Colonic mucosa (tissue), 4 donors: ENCODE results near the gene CEP68. TPM values are rescaled to one million over a fixed set of nuclear protein-coding genes. Genes with fewer than 3 reads are reported as not detected.

Source experiments
- DNase-seq: peaks from one replicate; pipeline ENCODE4 v3.0.0-alpha.2; 2020
- H3K27ac ChIP-seq: fragments of 200-600 bp; one replicate; pipeline ENCODE4 v1.8.0; 2021
- H3K27me3 ChIP-seq: fragments of 200-600 bp; one replicate; pipeline ENCODE4 v1.8.0; 2021
- H3K36me3 ChIP-seq: fragments of 200-600 bp; one replicate; pipeline ENCODE4 v1.8.0; 2021
- H3K4me1 ChIP-seq: fragments of 200-600 bp; one replicate; pipeline ENCODE4 v1.8.0; 2021; ENCODE audit warnings: mild to moderate bottlenecking
- H3K4me3 ChIP-seq: fragments of 200-600 bp; one replicate; pipeline ENCODE4 v1.8.0; 2021
- H3K9ac ChIP-seq, 2 donors: one replicate each; pipeline ENCODE4 v1.7.0; 2013; ENCODE audit warnings: control low read depth in 2 of 2, low read depth in 2 of 2, low read length in 2 of 2
- H3K9me3 ChIP-seq: fragments of 200-600 bp; one replicate; pipeline ENCODE4 v1.8.0; 2021
- intact Hi-C: fragments of 100-400 bp; cut with DNase I; formaldehyde crosslinking; loops from one replicate; pipeline ENCODE4 v1.14.1; 2022
- total RNA-seq, 2 donors: library from RNA; stranded (reverse); fragmentation: NEBNext Ultra II Directional in 1 of 2; extraction: Animal tissue kit (Norgen Biotek cat#: 25700) in 1 of 2; gene quantifications; one replicate each; pipeline ENCODE4 v1.2.1, GENCODE V29; 2021
- TF ChIP-seq, protein P1 (sequence below): fragments of 200-600 bp; IDR thresholded peaks from one replicate; pipeline ENCODE4 v1.8.0; 2022; ENCODE audit warnings: antibody characterized with exemption, mild to moderate bottlenecking
- donor health status: healthy.
- donor health status: DM: no; HTN: no; CAD: no.
- donor health status: DM: no; HTN: no; CAD: no.

CEP68 gene
- total RNA-seq, 2 donors from 2014 or later: 7.1 to 8.5 TPM

DNA sequence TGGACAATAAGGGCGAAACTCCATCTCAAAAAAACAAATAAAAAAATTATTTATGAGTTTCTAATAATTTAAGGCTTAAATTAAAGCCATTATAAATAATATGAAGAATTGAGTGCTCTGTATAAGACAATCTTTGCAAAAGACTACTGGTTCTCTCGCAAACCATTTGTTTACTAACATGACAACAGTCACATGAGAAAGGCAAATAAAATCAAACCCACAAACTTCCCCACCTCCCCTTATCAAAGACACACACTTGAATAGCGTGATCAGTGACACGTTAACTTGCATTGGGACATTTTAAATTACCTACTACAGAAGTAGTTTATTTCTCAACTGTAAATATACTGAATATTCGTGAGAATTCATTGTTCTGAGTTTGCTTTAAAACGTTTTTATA, 52.6 kb downstream of the CEP68 start:
- TF ChIP-seq, protein P1, sequence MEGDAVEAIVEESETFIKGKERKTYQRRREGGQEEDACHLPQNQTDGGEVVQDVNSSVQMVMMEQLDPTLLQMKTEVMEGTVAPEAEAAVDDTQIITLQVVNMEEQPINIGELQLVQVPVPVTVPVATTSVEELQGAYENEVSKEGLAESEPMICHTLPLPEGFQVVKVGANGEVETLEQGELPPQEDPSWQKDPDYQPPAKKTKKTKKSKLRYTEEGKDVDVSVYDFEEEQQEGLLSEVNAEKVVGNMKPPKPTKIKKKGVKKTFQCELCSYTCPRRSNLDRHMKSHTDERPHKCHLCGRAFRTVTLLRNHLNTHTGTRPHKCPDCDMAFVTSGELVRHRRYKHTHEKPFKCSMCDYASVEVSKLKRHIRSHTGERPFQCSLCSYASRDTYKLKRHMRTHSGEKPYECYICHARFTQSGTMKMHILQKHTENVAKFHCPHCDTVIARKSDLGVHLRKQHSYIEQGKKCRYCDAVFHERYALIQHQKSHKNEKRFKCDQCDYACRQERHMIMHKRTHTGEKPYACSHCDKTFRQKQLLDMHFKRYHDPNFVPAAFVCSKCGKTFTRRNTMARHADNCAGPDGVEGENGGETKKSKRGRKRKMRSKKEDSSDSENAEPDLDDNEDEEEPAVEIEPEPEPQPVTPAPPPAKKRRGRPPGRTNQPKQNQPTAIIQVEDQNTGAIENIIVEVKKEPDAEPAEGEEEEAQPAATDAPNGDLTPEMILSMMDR: no peak
- intact Hi-C loops: no loop called here
- no peaks in the 10 kb centered on the region for H3K27me3 ChIP-seq
- no peak overlapping the region for H3K27ac ChIP-seq
- H3K36me3 ChIP-seq: no peaks in the 10 kb centered on the region
- H3K4me1 ChIP-seq: peaks cover 4% of the 10 kb centered on the region
- no peak overlapping the region for H3K9ac ChIP-seq
- no peak overlapping the region for H3K4me3 ChIP-seq
- DNase-seq: no peak
- no peaks in the 10 kb centered on the region for H3K9me3 ChIP-seq

DNA sequence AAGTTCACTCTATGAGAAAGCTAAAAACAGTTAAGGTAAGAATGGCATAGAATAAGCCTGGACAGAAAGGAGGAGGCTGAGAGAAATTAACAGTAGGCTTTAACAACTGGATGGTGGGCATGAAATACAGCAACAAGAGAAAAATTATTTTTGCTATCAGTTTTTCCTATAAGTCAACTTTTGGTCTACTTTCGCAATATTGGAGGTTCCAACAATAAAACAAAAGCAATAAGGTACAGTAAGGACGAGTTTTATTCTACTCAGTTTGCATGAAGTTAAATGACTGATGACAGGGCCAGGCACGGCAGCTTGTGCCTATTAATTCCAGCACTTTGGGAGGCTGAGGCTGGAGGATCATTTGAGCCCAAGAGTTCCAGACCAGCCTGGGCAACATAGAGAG, 56.4 kb downstream of the CEP68 start:
- H3K27ac ChIP-seq: no peak overlapping the region

DNA sequence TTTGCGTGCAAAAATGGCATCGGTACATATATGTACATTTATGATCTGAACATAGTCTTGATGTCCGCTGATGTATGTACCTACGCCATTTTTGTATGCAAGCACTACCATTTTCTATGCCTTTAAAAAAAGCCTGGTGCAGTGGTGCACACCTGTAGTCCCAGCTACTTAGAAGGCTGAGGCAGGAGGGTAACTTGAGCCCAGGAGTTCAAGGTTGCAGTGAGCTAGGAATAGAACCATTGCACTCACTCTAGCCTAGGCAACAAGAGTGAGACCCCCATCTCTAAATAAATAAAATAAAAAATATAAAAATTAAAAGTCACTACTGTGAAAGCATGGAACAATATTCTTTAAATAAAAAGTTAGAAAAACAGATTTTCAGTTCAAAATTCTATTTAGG, 57.0 kb downstream of the CEP68 start:
- no peak overlapping the region for H3K4me3 ChIP-seq
- intact Hi-C loops: no loop called here
- no peaks in the 10 kb centered on the region for H3K36me3 ChIP-seq
- TF ChIP-seq, protein P1: no peak
- DNase-seq: no peak
- H3K4me1 ChIP-seq: peaks cover 4% of the 10 kb centered on the region
- H3K27ac ChIP-seq: no peak overlapping the region
- no peaks in the 10 kb centered on the region for H3K27me3 ChIP-seq
- no peak overlapping the region for H3K9ac ChIP-seq
- no peaks in the 10 kb centered on the region for H3K9me3 ChIP-seq

More for the DNA sequence above, 56.4 kb downstream of the CEP68 start:
- TF ChIP-seq, protein P1: no peak
- Histone ChIP-seq H3K9me3 (no peaks in the 10 kb centered on the region), H3K27me3 (no peaks in the 10 kb centered on the region), H3K36me3 (no peaks in the 10 kb centered on the region), H3K4me1 (peaks cover 4% of the 10 kb centered on the region), H3K9ac (no peak overlapping the region), H3K4me3 (no peak overlapping the region)
- intact Hi-C loops: no loop called here
- no peak for DNase-seq

DNA sequence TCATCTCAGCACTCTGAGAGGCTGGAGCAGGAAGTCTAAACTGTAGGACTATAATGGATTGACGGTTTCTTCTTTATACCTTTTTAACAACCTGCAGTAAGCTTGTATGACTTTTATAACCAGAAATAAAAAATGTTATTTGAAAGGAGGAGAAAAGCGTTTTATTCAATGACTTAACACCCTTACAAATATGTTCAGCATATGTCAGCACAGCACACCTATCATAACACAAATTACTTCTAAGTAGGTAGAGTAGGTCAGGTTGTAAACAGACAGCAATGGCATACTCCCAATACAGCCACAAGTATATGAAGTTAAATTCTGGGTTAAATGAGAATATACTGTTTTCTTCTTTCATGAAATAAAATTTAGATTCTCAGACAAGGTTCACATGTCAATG, 57.6 kb downstream of the CEP68 start:
- H3K4me3 ChIP-seq: no peak overlapping the region
- H3K9ac ChIP-seq: no peak overlapping the region
- no peaks in the 10 kb centered on the region for H3K27me3 ChIP-seq
- TF ChIP-seq, protein P1: no peak
- H3K27ac ChIP-seq: no peak overlapping the region
- H3K36me3 ChIP-seq: no peaks in the 10 kb centered on the region
- intact Hi-C loops: no loop called here
- peaks cover 4% of the 10 kb centered on the region for H3K4me1 ChIP-seq
- DNase-seq: no peak
- no peaks in the 10 kb centered on the region for H3K9me3 ChIP-seq

- Histone ChIP-seq H3K9ac (no peak overlapping the region), H3K27ac (no peak overlapping the region), H3K27me3 (no peaks in the 10 kb centered on the region), H3K36me3 (no peaks in the 10 kb centered on the region), H3K4me1 (peaks cover 4% of the 10 kb centered on the region), H3K4me3 (no peak overlapping the region), H3K9me3 (no peaks in the 10 kb centered on the region)
- no peak for DNase-seq
- intact Hi-C loops: no loop called here
- TF ChIP-seq, protein P1: no peak
These were observed 58.7 kb downstream of the CEP68 start for GRCh38 chr2:65114921-65115320.

DNA sequence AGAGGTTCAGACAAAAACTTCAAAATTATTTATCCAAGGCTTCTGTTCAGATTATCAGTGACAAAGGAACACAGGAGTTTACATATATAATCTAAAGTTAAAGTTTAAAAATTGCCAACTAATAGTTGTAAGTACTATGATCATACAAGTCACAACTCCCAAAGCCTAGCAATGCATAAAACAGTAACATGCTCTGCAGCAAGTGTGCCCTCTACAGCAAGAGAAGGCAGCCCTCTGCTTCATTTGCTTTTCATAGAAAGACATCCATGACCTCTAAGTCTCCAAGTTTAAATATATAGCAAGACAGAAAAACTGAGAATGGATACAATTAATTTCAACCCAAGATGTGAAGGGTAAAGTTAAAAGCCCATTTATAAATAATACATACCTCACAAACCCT, 60.4 kb downstream of the CEP68 start:
- intact Hi-C loops: no loop called here
- H3K27me3 ChIP-seq: no peaks in the 10 kb centered on the region
- H3K4me3 ChIP-seq: no peak overlapping the region
- TF ChIP-seq, protein P1: no peak
- H3K4me1 ChIP-seq: peaks cover 4% of the 10 kb centered on the region
- H3K9ac ChIP-seq: no peak overlapping the region
- DNase-seq: no peak
- no peaks in the 10 kb centered on the region for H3K36me3 ChIP-seq
- H3K27ac ChIP-seq: no peak overlapping the region
- no peaks in the 10 kb centered on the region for H3K9me3 ChIP-seq
